ENCODE data around the gene PCDHAC1.

Gene PCDHAC1

GRCh38 chr5:140966293-140967225 is 40.5 kb downstream of the PCDHAC1 start, which contains the start of gene PCDHAC2:
PCDHAC2 (plus strand) TSS chr5:140966476; CDS start chr5:140966767, 291 bp downstream.
- Histone ChIP-seq H3K36me3 (ENCODE audit: control insufficient read depth, low read length) (no peaks in the 10 kb centered on the region), H3K4me1 (ENCODE audit: control insufficient read depth, low read length) (no peaks in the 10 kb centered on the region), H3K9me2 (replicated peaks; ENCODE audit: control insufficient read depth, low read length) (no peaks in the 10 kb centered on the region), H3K79me2 (ENCODE audit: control insufficient read depth, low read length) (no peaks in the 10 kb centered on the region), H3K27me3 (ENCODE audit: control insufficient read depth, low read length) (peaks cover 4% of the 10 kb centered on the region; the same call in 1 of the 2 replicates), H3K9me3 (ENCODE audit: control insufficient read depth, insufficient read depth, low read length) (peaks cover 7% of the 10 kb centered on the region; the same call in 1 of the 2 replicates), H3K27ac (ENCODE audit: low read depth, low read length) (no peak within 1 kb of the TSS), H3K4me2 (ENCODE audit: low read length) (no peak within 1 kb of the TSS), H4K20me1 (ENCODE audit: control insufficient read depth, insufficient read depth, low read depth, low read length) (no peaks in the 10 kb centered on the region), H3F3A (ENCODE audit: control insufficient read depth, insufficient read depth) (no peaks in the 10 kb centered on the region), H3K4me3 (ENCODE audit: low read length) (no peak within 1 kb of the TSS)
- no peak for TF ChIP-seq EZH2phosphoT487 (IDR thresholded peaks at IDR 0.05; ENCODE audit: borderline replicate concordance, low read length)
- TF ChIP-seq, protein P1, sequence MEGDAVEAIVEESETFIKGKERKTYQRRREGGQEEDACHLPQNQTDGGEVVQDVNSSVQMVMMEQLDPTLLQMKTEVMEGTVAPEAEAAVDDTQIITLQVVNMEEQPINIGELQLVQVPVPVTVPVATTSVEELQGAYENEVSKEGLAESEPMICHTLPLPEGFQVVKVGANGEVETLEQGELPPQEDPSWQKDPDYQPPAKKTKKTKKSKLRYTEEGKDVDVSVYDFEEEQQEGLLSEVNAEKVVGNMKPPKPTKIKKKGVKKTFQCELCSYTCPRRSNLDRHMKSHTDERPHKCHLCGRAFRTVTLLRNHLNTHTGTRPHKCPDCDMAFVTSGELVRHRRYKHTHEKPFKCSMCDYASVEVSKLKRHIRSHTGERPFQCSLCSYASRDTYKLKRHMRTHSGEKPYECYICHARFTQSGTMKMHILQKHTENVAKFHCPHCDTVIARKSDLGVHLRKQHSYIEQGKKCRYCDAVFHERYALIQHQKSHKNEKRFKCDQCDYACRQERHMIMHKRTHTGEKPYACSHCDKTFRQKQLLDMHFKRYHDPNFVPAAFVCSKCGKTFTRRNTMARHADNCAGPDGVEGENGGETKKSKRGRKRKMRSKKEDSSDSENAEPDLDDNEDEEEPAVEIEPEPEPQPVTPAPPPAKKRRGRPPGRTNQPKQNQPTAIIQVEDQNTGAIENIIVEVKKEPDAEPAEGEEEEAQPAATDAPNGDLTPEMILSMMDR (IDR thresholded peaks at IDR 0.05; ENCODE audit: low read depth, low read length, poor library complexity, severe bottlenecking) = no peak

DNA sequence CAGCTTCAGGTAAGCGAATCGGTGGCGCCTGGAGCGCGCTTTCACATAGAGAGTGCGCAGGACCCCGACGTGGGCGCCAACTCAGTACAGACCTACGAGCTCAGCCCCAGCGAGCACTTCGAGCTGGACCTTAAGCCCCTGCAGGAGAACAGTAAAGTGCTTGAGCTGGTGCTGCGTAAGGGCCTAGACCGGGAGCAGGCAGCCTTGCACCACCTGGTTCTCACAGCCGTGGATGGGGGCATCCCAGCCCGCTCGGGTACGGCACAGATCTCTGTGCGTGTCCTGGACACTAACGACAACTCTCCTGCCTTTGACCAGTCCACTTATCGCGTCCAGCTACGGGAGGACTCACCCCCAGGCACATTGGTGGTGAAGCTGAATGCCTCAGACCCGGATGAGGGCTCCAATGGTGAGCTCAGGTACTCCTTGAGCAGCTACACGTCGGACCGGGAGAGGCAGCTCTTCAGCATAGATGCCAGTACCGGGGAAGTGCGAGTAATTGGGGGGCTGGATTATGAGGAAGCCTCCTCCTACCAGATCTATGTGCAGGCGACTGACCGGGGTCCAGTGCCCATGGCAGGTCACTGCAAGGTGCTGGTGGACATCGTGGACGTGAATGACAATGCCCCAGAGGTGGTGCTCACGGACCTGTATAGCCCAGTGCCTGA is 41.3 kb downstream of the PCDHAC1 start:
- Histone ChIP-seq H3K79me2 (ENCODE audit: control insufficient read depth, low read length) (no peaks in the 10 kb centered on the region), H3K4me2 (ENCODE audit: low read length) (no peak overlapping the region), H3K9me3 (ENCODE audit: control insufficient read depth, insufficient read depth, low read length) (peaks cover 7% of the 10 kb centered on the region; the same call in 1 of the 2 replicates), H3K4me3 (ENCODE audit: low read length) (no peak overlapping the region), H3K27ac (ENCODE audit: low read depth, low read length) (no peak overlapping the region), H3K9me2 (replicated peaks; ENCODE audit: control insufficient read depth, low read length) (no peaks in the 10 kb centered on the region), H3F3A (ENCODE audit: control insufficient read depth, insufficient read depth) (no peaks in the 10 kb centered on the region), H3K4me1 (ENCODE audit: control insufficient read depth, low read length) (no peaks in the 10 kb centered on the region), H3K36me3 (ENCODE audit: control insufficient read depth, low read length) (no peaks in the 10 kb centered on the region), H3K27me3 (ENCODE audit: control insufficient read depth, low read length) (peaks cover 4% of the 10 kb centered on the region; the same call in 1 of the 2 replicates), H4K20me1 (ENCODE audit: control insufficient read depth, insufficient read depth, low read depth, low read length) (no peaks in the 10 kb centered on the region)
- TF ChIP-seq, protein P1 (IDR thresholded peaks at IDR 0.05; ENCODE audit: low read depth, low read length, poor library complexity, severe bottlenecking) = no peak
- no peak for TF ChIP-seq EZH2phosphoT487 (IDR thresholded peaks at IDR 0.05; ENCODE audit: borderline replicate concordance, low read length)

- Histone ChIP-seq H3K36me3 (ENCODE audit: control insufficient read depth, low read length) (no peaks in the 10 kb centered on the region), H3K4me3 (ENCODE audit: low read length) (no peak overlapping the region), H3K9me3 (ENCODE audit: control insufficient read depth, insufficient read depth, low read length) (peaks cover 7% of the 10 kb centered on the region; the same call in 1 of the 2 replicates), H3K27me3 (ENCODE audit: control insufficient read depth, low read length) (peaks cover 2% of the 10 kb centered on the region; the same call in 1 of the 2 replicates), H3K9me2 (replicated peaks; ENCODE audit: control insufficient read depth, low read length) (no peaks in the 10 kb centered on the region), H3K4me2 (ENCODE audit: low read length) (no peak overlapping the region), H3K27ac (ENCODE audit: low read depth, low read length) (no peak overlapping the region), H3K4me1 (ENCODE audit: control insufficient read depth, low read length) (no peaks in the 10 kb centered on the region), H4K20me1 (ENCODE audit: control insufficient read depth, insufficient read depth, low read depth, low read length) (no peaks in the 10 kb centered on the region), H3F3A (ENCODE audit: control insufficient read depth, insufficient read depth) (no peaks in the 10 kb centered on the region), H3K79me2 (ENCODE audit: control insufficient read depth, low read length) (no peaks in the 10 kb centered on the region)
- TF ChIP-seq, protein P1 (IDR thresholded peaks at IDR 0.05; ENCODE audit: low read depth, low read length, poor library complexity, severe bottlenecking) = no peak
- no peak for TF ChIP-seq EZH2phosphoT487 (IDR thresholded peaks at IDR 0.05; ENCODE audit: borderline replicate concordance, low read length)
Measured at GRCh38 chr5:140969880-140970279, 43.8 kb downstream of the PCDHAC1 start.
